Putamen (tissue), 1 donor: Measurements from ENCODE around the gene DNAJC30.

Experiments used
- DNase-seq: peaks from one replicate; pipeline ENCODE4 v3.0.0-alpha.2; 2016; ENCODE audit warnings: low spot score

DNAJC30 gene

GRCh38 chr7:73707045-73707631 lies 23.9 kb upstream of the DNAJC30 start:
- DNase-seq = no peak

DNA sequence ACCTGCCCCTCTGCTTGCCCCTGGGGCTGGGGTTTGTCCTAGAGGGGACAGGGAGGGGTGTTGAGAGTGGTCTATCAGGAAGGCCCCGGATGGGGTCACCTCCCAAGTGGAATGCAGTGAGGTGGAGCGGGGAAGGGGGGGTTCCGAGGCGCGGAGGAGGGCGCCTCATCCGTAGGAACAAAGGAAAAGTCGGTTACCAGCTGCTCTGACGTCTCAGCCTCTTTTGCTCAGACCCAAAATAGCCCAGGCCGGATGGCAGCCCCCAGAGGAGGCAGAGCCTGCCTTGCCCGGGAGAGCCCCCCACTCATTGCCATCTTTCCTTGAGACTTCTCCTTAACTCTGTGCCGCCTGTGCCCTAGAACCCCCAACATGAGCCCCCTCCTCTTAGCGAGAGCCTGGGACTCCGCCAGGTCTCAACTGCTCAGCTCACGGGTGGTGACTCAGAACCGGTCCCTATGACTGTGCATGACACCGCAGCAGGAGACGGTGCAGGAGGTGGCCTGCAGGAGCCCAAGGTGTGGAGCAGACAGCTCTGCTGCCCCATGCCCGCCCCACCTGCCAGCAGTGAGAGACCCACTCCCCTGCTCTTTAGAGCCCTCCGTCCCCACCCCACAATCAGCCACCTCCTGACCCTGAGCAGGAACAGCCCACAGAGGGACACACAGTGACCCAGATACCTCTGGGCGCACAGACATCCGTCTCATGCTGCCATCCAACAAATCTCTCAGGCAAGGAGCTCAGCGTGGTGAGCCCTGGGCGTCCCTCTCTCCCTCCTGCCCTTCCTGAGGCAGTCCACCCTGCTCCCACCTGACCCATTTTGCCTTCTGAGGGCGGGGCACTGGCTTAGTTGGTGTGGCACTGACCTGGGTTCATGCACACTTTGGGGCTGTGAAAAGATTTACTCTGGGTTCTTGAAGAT lies 23.1 kb upstream of the DNAJC30 start:
- DNase-seq = no peak

DNA sequence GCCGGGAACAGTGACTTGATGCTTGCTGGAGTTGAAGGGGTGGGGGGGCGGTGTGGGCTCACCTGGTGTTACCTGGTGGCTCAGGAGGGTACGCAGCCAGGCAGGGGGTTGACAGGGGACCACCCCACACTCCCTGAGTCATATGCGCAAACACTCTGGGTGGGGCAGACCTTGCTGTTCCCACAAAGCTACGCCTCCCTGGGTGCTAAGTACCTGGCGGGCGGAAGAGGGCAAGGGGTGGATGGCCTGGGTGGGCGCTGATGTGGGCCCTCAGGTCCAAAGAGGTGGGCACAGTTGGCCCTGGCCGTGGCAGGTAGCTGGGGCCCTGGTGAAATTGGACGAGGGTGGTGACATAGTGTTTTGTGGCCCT lies 22.3 kb upstream of the DNAJC30 start:
- no peak for DNase-seq

DNA sequence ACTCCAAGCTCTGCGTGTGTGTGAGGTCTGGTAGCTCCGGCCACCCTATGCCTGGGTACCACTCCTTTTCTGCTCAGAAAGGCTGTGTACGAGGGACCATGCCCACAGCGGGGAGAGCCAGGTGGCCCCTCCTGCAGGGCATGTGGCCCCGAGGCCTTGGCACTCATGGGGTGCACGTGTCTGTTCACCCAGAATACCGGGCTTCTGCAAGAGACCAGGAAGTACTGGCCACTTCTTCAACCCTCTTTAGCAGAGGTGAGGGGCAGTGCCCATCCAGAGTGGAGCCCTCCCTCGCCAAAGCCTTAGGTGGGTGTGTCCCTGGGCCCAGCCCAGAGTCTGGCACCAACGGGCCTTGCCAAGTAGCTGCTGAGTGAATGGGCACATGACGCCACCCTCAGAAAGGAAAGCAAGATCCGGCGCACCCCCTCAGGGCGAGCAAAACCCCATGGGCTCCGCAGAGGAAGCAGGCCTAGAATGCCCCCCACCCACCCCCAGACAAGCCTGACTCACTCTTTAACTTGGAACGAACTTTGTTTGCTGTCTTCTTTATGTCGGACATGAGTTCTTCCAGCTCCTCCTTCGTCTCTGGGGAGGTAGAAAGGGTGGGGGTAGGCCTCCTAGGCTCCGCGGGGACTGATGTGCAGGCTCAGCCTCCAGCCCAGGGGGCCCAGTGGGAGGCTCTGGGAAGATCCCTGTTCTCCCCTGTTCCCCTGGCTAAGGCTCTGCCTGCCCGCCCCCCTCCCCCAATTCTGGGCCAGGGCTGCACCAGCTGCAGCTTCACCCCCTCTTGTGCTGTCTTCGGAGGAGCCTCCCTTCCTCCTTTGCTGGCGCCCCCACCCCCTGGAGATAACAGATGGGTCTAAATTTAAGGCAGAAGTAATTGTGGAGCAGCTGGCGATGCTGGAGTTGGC lies 21.6 kb upstream of the DNAJC30 start:
- DNase-seq = no peak

GRCh38 chr7:73703757-73704639 lies 20.7 kb upstream of the DNAJC30 start:
- no peak for DNase-seq

DNA sequence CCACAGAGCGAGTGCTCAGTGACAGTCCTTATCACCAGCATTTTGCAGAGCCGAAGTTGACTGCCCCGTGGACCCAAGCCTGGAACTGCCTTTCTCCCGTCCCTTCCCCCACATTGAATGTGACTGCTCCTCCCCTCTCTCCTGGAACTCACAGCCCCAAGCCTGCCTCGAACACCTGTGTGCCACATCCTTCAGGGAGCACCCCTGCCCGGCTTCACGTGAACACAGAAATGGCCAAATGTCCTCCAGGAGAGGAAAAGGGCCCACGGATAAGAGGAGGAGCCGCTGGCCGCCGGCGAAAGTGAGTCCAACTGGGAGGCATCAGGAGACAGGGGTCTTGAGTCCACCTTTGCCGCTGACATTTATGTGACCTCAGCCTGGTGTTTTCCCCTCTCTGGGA lies 20.0 kb upstream of the DNAJC30 start:
- DNase-seq = no peak

- DNase-seq = no peak
Observed at GRCh38 chr7:73702665-73703064, 19.4 kb upstream of the DNAJC30 start.

- no peak for DNase-seq
Observed at GRCh38 chr7:73702226-73702625, 19.0 kb upstream of the DNAJC30 start.

DNA sequence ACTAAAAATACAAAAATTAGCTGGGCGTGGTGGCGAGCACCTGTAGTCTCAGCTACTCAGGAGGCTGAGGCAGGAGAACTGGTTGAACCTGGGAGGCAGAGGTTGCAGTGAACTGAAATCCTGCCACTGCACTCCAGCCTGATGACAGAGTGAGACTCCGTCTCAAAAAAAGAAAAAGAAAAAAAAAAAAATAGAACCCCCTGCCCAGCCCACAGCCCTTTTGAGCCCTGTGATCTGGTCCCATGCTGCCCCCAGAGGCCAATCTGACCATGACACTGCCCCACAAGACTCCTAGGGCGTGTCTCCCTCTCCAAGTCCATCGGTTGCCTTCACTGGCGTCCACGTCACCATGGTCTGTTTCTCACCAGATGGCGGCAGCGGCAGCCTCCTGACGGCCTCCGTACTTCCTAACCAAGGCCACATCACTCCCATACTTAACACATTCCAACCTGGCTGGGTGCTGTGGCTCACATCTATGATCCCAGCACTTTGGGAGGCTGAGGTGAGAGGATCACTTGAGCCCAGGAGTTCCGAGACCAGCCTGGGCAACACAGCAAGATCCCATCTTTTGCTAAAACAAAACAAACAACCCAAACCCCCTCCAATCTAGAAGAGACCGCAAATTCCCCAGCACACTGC lies 18.2 kb upstream of the DNAJC30 start:
- DNase-seq = no peak

DNA sequence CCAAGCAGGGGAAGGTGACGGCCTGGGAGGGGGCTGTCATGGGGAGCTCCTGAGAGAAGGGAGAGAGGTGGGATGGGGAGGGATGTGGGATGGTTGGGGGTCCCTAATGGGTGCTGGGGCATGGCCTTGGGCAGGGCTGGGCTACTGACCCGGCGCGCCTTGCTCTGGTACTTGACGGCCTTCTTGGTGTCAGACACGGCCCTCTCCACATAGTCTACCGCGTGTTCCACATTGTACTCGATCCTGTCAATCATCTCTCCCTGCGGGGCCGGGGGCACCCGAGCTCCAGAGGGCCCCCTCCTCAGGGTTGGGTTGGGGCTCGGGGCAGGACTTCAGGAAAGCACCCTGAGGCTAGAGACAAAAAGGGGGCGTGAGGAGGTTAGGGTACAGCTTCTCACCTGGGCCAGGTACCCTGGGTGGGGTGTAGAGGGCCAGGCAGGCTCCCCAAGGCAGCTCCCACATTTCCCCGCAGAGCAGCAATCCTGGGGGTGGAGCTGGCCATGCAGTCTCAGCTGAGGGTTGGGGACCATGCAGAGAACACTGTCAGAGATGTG lies 17.4 kb upstream of the DNAJC30 start:
- DNase-seq = no peak

- no peak for DNase-seq
Observed at GRCh38 chr7:73700069-73700423, 16.8 kb upstream of the DNAJC30 start.

- DNase-seq = no peak
Observed at GRCh38 chr7:73699370-73700068, 16.3 kb upstream of the DNAJC30 start.

DNA sequence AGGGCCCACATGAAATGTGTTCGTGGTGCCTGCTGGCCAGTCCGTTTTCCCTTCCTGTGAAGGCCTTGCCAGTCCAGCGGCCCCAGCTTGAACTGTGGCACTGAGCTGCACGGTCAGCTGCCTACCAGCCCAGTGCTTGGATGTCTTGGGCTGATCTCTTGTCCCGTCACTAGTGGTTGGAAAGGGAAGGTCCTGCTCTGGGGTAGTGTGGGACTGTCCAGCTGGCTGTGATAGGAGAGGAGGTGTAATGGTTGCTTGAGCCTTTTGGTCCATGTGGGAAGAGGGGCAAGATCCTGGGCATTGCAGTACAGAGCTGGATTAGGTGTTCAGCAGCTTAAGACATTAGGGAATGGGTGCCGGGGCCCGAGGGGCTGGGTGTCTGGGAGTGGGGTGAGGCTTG lies 15.2 kb upstream of the DNAJC30 start:
- DNase-seq = no peak

DNA sequence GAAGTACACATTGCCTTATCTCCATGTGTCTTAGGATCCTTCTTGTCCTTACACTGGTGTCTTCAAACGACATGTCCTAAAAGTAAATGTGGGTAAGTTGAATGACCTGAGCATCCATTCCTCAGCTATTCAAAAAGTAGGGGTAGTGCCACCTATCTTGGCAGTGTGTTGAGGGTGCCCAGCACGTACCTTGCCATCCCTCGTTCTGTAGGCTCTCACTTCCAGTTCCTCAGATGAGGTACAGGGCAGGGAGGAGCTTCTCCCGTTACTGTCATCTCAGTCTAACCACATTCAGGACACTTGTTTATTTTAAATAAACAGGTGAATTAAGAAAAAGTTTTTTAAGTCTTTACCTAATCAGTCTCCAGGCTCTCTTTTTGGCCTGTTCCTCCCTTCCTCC lies 13.1 kb upstream of the DNAJC30 start:
- DNase-seq = no peak

GRCh38 chr7:73690646-73691045 lies 7.4 kb upstream of the DNAJC30 start:
- DNase-seq = no peak

DNA sequence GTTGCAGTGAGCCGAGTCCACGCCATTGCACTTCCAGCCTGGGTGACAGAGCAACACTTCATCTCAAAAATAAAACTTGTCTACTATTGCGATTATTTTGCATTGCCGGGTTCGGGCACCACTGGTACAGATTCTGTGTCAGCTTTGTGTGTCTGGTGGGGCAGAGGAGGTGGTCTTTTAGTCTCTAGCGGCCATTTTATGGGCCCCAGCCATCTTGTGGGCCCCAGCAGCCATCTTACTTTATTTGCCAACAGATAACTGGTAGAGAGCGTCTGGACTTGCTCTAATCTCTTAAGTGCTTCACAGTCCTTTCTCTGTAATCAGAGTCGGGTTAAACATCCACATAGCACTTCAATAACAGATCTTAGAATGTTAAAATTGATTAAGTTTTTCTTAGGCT lies 5.0 kb upstream of the DNAJC30 start:
- no peak for DNase-seq

GRCh38 chr7:73685311-73685710 lies 2.1 kb upstream of the DNAJC30 start:
- no peak for DNase-seq

- no peak for DNase-seq
Observed at GRCh38 chr7:73683788-73684693, 788 bp upstream of the DNAJC30 start.

- no peak for DNase-seq
Observed at GRCh38 chr7:73682745-73683055, 553 bp downstream of the DNAJC30 start.
